DND-41 (cell line): ENCODE measurements around the gene ANO1.

Experiments
- ATAC-seq: fragments of 200-7000 bp; cut with Tn5 transposase; 3 replicates; pipeline ENCODE4 v1.9.1; 2021; ENCODE audit warnings: low read depth; ENCODE audit not compliant: insufficient read depth
- DNase-seq: peaks from one replicate; pipeline ENCODE4 v3.0.0-alpha.2; 2020
- H2AFZ ChIP-seq: 2 replicates; pipeline ENCODE4 v1.6.0; 2012; ENCODE audit warnings: low read depth, low read length
- H3K27ac ChIP-seq: 2 replicates; pipeline ENCODE4 v1.5.1; 2012; ENCODE audit warnings: low read length, inconsistent platforms
- H3K27me3 ChIP-seq: fragments of 200-600 bp; sonication (generic); 2 replicates; pipeline ENCODE4 v1.6.0; 2012; ENCODE audit warnings: low read length, mild to moderate bottlenecking, inconsistent platforms; ENCODE audit not compliant: insufficient read depth, poor library complexity
- H3K36me3 ChIP-seq: 2 replicates; pipeline ENCODE4 v1.5.1; 2012; ENCODE audit warnings: low read length, inconsistent platforms; ENCODE audit not compliant: insufficient read depth
- H3K4me1 ChIP-seq: 2 replicates; pipeline ENCODE4 v1.5.1; 2012; ENCODE audit warnings: mild to moderate bottlenecking, low read length; ENCODE audit not compliant: insufficient read depth
- H3K4me2 ChIP-seq: 2 replicates; pipeline ENCODE4 v1.6.0; 2012; ENCODE audit warnings: mild to moderate bottlenecking, moderate library complexity, low read length, inconsistent platforms; ENCODE audit not compliant: insufficient read depth
- H3K4me3 ChIP-seq, 2 experiments: fragments of 200-600 bp in 1 of 2; shearing (Covaris generic) in 1 of 2; 2 replicates each; pipeline ENCODE4 v1.5.1; 2012 to 2016; ENCODE audit warnings: inconsistent platforms in 2 of 2, low read length in 2 of 2, mild to moderate bottlenecking in 2 of 2, low read depth in 1 of 2, moderate library complexity in 1 of 2
- H3K79me2 ChIP-seq: 2 replicates; pipeline ENCODE4 v1.6.0; 2012; ENCODE audit warnings: low read length, inconsistent platforms; ENCODE audit not compliant: insufficient read depth
- H3K9ac ChIP-seq: 2 replicates; pipeline ENCODE4 v1.6.0; 2012; ENCODE audit warnings: low read depth, mild to moderate bottlenecking, inconsistent platforms, low read length, moderate library complexity
- H3K9me3 ChIP-seq: 2 replicates; pipeline ENCODE4 v1.5.1; 2012; ENCODE audit warnings: low read length, moderate library complexity, mild to moderate bottlenecking, inconsistent platforms; ENCODE audit not compliant: insufficient read depth, severe bottlenecking
- H4K20me1 ChIP-seq: 2 replicates; pipeline ENCODE4 v1.6.0; 2012; ENCODE audit warnings: low read length; ENCODE audit not compliant: insufficient read depth
- CTCF ChIP-seq: IDR thresholded peaks from 2 replicates; pipeline ENCODE4 v1.5.1; 2012; ENCODE audit warnings: borderline replicate concordance, low read length, moderate library complexity, mild to moderate bottlenecking; ENCODE audit not compliant: poor library complexity, severe bottlenecking; ENCODE audit errors: extremely low read depth
- EZH2 ChIP-seq: IDR thresholded peaks from 3 replicates; pipeline ENCODE4 v1.6.1; 2012; ENCODE audit warnings: borderline replicate concordance, low read depth, mild to moderate bottlenecking, moderate library complexity, low read length, inconsistent platforms; ENCODE audit not compliant: severe bottlenecking

Gene ANO1

GRCh38 chr11:70078095-70078780 lies at the start of gene ANO1:
Gene ANO1, plus strand, starts transcription at chr11:70078317. Its CDS starts 290 bp downstream, at chr11:70078607.
- no peaks in the 10 kb centered on the region for H3K9me3 ChIP-seq
- H3K27ac ChIP-seq: no peak within 1 kb of the TSS
- no peak within 1 kb of the TSS for H3K4me2 ChIP-seq
- no peaks in the 10 kb centered on the region for H3K36me3 ChIP-seq
- TF ChIP-seq EZH2 (no peak), CTCF (no peak)
- H2AFZ ChIP-seq: no peak within 1 kb of the TSS
- DNase-seq (no peak), ATAC-seq (no peak)
- H3K9ac ChIP-seq: no peak within 1 kb of the TSS
- H4K20me1 ChIP-seq: no peaks in the 10 kb centered on the region; the same call in 1 of the 2 replicates
- no peak within 1 kb of the TSS for H3K4me3 ChIP-seq
- no peaks in the 10 kb centered on the region for H3K79me2 ChIP-seq
- H3K4me1 ChIP-seq: no peaks in the 10 kb centered on the region
- H3K27me3 ChIP-seq: peaks cover 9% of the 10 kb centered on the region

GRCh38 chr11:70029115-70029860 lies 48.8 kb upstream of the ANO1 start:
- DNase-seq (no peak), ATAC-seq (no peak)
- Histone ChIP-seq H3K79me2 (no peaks in the 10 kb centered on the region), H3K36me3 (no peaks in the 10 kb centered on the region), H3K27me3 (no peaks in the 10 kb centered on the region), H3K4me3 (no peak overlapping the region), H3K4me2 (no peak overlapping the region), H4K20me1 (no peaks in the 10 kb centered on the region), H2AFZ (no peak overlapping the region), H3K9ac (no peak overlapping the region), H3K9me3 (no peaks in the 10 kb centered on the region), H3K27ac (no peak overlapping the region), H3K4me1 (no peaks in the 10 kb centered on the region)
- TF ChIP-seq CTCF (no peak), EZH2 (no peak)

GRCh38 chr11:70029861-70030380 lies 48.2 kb upstream of the ANO1 start:
- Histone ChIP-seq H2AFZ (no peak overlapping the region), H4K20me1 (no peaks in the 10 kb centered on the region), H3K79me2 (no peaks in the 10 kb centered on the region), H3K4me1 (no peaks in the 10 kb centered on the region), H3K27ac (no peak overlapping the region), H3K4me2 (no peak overlapping the region), H3K9me3 (no peaks in the 10 kb centered on the region), H3K4me3 (no peak overlapping the region), H3K27me3 (no peaks in the 10 kb centered on the region), H3K36me3 (no peaks in the 10 kb centered on the region), H3K9ac (no peak overlapping the region)
- ATAC-seq (no peak), DNase-seq (no peak)
- TF ChIP-seq CTCF (no peak), EZH2 (no peak)
